Ureter (tissue), 1 donor: ENCODE data around the gene NPTX1. TPM values are rescaled to one million over a fixed set of nuclear protein-coding genes. Genes with fewer than 3 reads are reported as not detected.

Experiments
- DNase-seq: peaks from one replicate; pipeline ENCODE4 v3.0.0-alpha.2; 2020; ENCODE audit warnings: low spot score
- total RNA-seq: library from RNA; stranded (reverse); gene quantifications from one replicate; pipeline ENCODE4 v1.2.4, GENCODE V29; 2023
- donor health status: DM: yes; HTN: yes; CAD: no.

The NPTX1 gene
- total RNA-seq, 1 donor from 2014 or later = 2.0 TPM

- no peak for DNase-seq
These were observed 2.3 kb upstream of the NPTX1 start for GRCh38 chr17:80478487-80479245.

- no peak for DNase-seq
These were observed 1.5 kb upstream of the NPTX1 start for GRCh38 chr17:80477647-80478478.

- DNase-seq = no peak
These were observed 655 bp upstream of the NPTX1 start for GRCh38 chr17:80476877-80477646.

- no peak for DNase-seq
These were observed 1.2 kb downstream of the NPTX1 start for GRCh38 chr17:80474961-80475909.

GRCh38 chr17:80474231-80474960 lies 2.0 kb downstream of the NPTX1 start:
- no peak for DNase-seq

GRCh38 chr17:80473701-80474100 lies 2.7 kb downstream of the NPTX1 start:
- DNase-seq = no peak

GRCh38 chr17:80472996-80473395 lies 3.4 kb downstream of the NPTX1 start:
- DNase-seq = no peak

GRCh38 chr17:80471922-80472321 lies 4.5 kb downstream of the NPTX1 start:
- no peak for DNase-seq

GRCh38 chr17:80470603-80471002 lies 5.8 kb downstream of the NPTX1 start:
- no peak for DNase-seq

GRCh38 chr17:80469667-80470066 lies 6.7 kb downstream of the NPTX1 start:
- DNase-seq = no peak

- DNase-seq = no peak
These were observed 7.5 kb downstream of the NPTX1 start for GRCh38 chr17:80468781-80469493.

GRCh38 chr17:80468242-80468641 lies 8.2 kb downstream of the NPTX1 start:
- no peak for DNase-seq

- DNase-seq = no peak
These were observed 10.2 kb downstream of the NPTX1 start for GRCh38 chr17:80466188-80466705.

- DNase-seq = no peak
These were observed 11.0 kb downstream of the NPTX1 start for GRCh38 chr17:80465327-80465974.

GRCh38 chr17:80464486-80464885 lies 11.9 kb downstream of the NPTX1 start:
- DNase-seq = no peak

- DNase-seq = no peak
These were observed 12.5 kb downstream of the NPTX1 start for GRCh38 chr17:80463784-80464400.

- no peak for DNase-seq
These were observed 14.8 kb downstream of the NPTX1 start for GRCh38 chr17:80461528-80462160.

- no peak for DNase-seq
These were observed 16.0 kb downstream of the NPTX1 start for GRCh38 chr17:80460429-80460834.
